ENCODE measurements around the gene CLEC2A.

DNA sequence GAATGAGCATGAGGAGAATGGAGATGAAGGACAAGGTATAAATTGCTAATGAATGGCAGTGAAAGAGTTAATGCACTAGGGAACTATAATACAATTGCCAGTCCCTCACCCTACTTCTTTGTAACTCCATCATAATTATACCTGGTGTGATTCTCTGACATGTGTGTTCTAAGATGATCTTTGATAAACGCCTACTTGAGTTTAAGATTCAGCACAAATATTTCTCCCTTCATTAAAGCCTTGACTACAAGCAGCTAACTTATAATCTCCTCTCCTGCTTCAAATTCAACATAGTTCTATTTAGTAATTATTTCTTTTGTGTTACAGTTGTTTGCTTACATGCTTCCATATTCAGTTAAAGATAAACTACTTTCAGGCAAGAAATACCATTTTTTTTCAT lies 9.7 kb upstream of the CLEC2A start:
- no peak for TF ChIP-seq POLR2A (IDR thresholded peaks at IDR 0.05; ENCODE audit: low read depth, low read length)
- no peak for TF ChIP-seq POLR2AphosphoS5 (IDR thresholded peaks at IDR 0.05; ENCODE audit: low read depth, low read length)
- TF ChIP-seq TAF1 (IDR thresholded peaks at IDR 0.05; ENCODE audit: low read depth, low read length), result no peak
- no peak for TF ChIP-seq PAX5 (IDR thresholded peaks at IDR 0.05; ENCODE audit: insufficient read depth, low read length, severe bottlenecking)
- no peak for TF ChIP-seq POU2F2 (IDR thresholded peaks at IDR 0.05; ENCODE audit: low read depth, low read length)
- TF ChIP-seq SPI1 (IDR thresholded peaks at IDR 0.05; ENCODE audit: low read depth, low read length), result no peak
